OCI-LY1 (cell line): ENCODE results near the gene CD209.
"Not testable (repeated sequence)": the region's sequence is repeated elsewhere in the genome, so short reads cannot be mapped to it uniquely, and the experiment has no call there.

ENCODE experiments used
- CTCF ChIP-seq: fragments of 200-600 bp; sonication (generic), shearing (Covaris generic); IDR thresholded peaks from 2 replicates; pipeline ENCODE4 v1.5.1; 2017; ENCODE audit warnings: mild to moderate bottlenecking, antibody characterized with exemption, low read length, moderate library complexity, mixed read lengths
- EZH2 ChIP-seq: fragments of 200-600 bp; sonication (generic), shearing (Covaris generic); IDR thresholded peaks from 2 replicates; pipeline ENCODE4 v1.8.0; 2017; ENCODE audit warnings: borderline replicate concordance, mixed run types, mild to moderate bottlenecking, antibody characterized with exemption, low read length, moderate library complexity, mixed read lengths

DNA sequence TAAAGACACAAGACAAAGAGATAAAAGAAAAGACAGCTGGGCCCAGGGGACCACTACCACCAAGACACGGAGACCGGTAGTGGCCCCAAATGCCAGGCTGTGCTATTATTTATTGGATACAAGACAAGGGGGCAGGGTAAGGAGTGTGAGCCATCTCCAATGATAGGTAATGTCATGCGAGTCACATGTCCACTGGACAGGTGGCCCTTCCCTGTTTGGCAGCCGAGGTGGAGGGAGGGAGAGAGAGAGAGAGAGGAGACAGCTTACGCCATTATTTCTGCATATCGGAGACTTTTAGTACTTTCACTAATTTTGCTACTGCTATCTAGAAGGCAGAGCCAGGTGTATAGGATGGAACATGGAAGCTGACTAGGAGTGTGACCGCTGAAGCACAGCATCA, 45.4 kb upstream of the CD209 start:
- not testable (repeated sequence) for TF ChIP-seq EZH2, CTCF
